ENCODE results near the gene NIPBL.
"Not testable (repeated sequence)": the region's sequence is repeated elsewhere in the genome, so short reads cannot be mapped to it uniquely, and the experiment has no call there.

The NIPBL gene

DNA sequence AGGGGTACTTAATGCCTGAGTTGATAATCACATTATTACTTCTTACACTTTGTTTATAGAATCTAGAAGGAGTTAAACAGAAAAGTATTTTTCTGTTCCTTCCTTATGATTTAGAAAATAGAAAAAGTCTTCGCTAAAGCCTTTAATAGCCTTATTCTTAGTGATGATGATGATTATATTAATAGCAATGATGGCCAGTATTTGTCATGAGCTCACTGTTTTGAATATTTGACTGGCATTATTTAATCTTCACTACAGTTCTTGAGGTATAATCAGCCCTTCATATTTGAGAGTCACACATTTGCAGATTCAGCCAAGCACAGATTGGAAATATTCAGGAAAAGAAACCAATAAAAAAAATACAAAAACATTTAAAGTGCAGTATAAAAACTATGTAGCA, 23.3 kb downstream of the NIPBL start:
- Histone ChIP-seq H3K4me2 (ENCODE audit: low read length) (no peak overlapping the region), H3K4me3 (ENCODE audit: low read depth, low read length) (no peak overlapping the region), H2AFZ (no peak overlapping the region), H3K79me2 (peaks cover 71% of the 10 kb centered on the region), H3K36me3 (ENCODE audit: control insufficient read depth, insufficient read depth, low read length) (no peaks in the 10 kb centered on the region), H3K9ac (no peak overlapping the region), H3K4me1 (peaks cover 8% of the 10 kb centered on the region), H3K9me3 (ENCODE audit: control insufficient read depth, low read length) (no peaks in the 10 kb centered on the region), H3K27me3 (ENCODE audit: control insufficient read depth, insufficient read depth, low read length) (no peaks in the 10 kb centered on the region), H3K27ac (no peak overlapping the region)
- no peak for TF ChIP-seq CTCF (IDR thresholded peaks at IDR 0.05)

GRCh38 chr5:36900283-36900682, 23.7 kb downstream of the NIPBL start:
- Histone ChIP-seq H3K4me1 (peaks cover 8% of the 10 kb centered on the region), H3K79me2 (peaks cover 72% of the 10 kb centered on the region), H3K9ac (no peak overlapping the region), H3K36me3 (ENCODE audit: control insufficient read depth, insufficient read depth, low read length) (no peaks in the 10 kb centered on the region), H3K4me3 (ENCODE audit: low read depth, low read length) (no peak overlapping the region), H3K4me2 (ENCODE audit: low read length) (no peak overlapping the region), H3K27me3 (ENCODE audit: control insufficient read depth, insufficient read depth, low read length) (no peaks in the 10 kb centered on the region), H2AFZ (no peak overlapping the region), H3K27ac (no peak overlapping the region), H3K9me3 (ENCODE audit: control insufficient read depth, low read length) (no peaks in the 10 kb centered on the region)
- TF ChIP-seq CTCF (IDR thresholded peaks at IDR 0.05) = no peak

DNA sequence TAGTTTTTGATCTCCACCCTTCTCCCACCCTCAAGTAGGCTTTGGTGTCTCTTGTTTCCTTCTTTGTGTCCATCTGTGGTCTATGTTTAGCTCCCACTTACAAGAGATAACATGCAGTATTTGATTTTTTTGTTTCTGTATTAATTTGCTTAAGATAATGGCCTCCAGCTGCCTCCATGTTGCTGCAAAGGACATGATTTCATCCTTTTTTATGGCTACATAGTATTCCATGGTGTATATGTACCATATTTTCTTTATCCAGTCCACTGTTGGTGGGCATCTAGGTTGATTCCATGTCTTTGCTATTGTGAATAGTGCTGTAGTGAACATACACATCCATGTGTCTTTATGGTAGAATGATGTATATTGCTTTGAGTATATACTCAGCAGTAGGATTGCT, 24.5 kb downstream of the NIPBL start:
- not testable (repeated sequence) for H3K4me1 ChIP-seq; H3K4me3 ChIP-seq (ENCODE audit: low read depth, low read length); H3K9ac ChIP-seq; H3K27me3 ChIP-seq (ENCODE audit: control insufficient read depth, insufficient read depth, low read length); H3K9me3 ChIP-seq (ENCODE audit: control insufficient read depth, low read length); H3K4me2 ChIP-seq (ENCODE audit: low read length); H2AFZ ChIP-seq; H3K36me3 ChIP-seq (ENCODE audit: control insufficient read depth, insufficient read depth, low read length); H3K27ac ChIP-seq
- peaks cover 65% of the 10 kb centered on the region for H3K79me2 ChIP-seq

DNA sequence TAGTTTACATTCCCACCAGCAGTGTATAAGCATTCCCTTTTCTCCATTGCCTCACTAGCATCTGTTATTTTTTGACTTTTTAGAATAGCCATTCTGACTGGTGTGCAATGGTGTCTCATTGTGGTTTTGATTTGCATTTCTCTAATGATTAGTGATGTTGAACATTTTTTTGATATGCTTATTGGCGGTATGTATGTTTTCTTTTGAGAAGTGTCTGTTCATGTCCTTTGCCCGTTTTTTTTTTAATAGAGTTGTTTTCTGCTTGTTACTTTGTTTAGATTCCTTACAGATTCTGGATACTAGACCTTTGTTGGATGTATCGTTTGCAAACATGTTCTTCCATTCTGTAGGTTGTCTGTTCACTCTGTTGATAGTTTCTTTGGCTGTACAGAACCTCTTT, 25.3 kb downstream of the NIPBL start:
- Histone ChIP-seq H3K4me3 (ENCODE audit: low read depth, low read length) (no peak overlapping the region), H3K4me1 (peaks cover 10% of the 10 kb centered on the region), H3K79me2 (peaks cover 61% of the 10 kb centered on the region)

DNA sequence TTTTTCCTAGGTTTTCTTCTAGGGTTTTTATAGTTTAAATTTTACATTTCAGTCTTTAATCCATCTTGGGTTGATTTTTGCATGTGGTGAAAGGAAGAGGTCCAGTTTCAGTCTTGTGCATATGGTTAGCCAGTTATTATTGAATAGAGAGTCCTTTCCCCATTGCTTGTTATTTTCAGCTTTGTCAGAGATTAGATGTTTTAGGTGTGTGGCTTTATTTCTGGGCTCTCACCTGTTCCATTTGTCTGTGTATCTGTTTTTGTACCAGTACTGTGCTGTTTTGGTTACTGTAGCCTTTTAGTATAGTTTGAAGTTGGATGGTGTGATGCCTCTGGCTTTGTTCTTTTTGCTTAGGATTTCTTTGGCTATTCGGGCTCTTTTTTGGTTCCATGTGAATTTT, 25.8 kb downstream of the NIPBL start:
- Histone ChIP-seq H3K4me3 (ENCODE audit: low read depth, low read length) (no peak overlapping the region), H3K9me3 (ENCODE audit: control insufficient read depth, low read length) (no peaks in the 10 kb centered on the region), H3K79me2 (peaks cover 59% of the 10 kb centered on the region), H3K4me1 (peaks cover 8% of the 10 kb centered on the region), H3K27ac (no peak overlapping the region), H3K27me3 (ENCODE audit: control insufficient read depth, insufficient read depth, low read length) (no peaks in the 10 kb centered on the region), H3K36me3 (ENCODE audit: control insufficient read depth, insufficient read depth, low read length) (no peaks in the 10 kb centered on the region), H3K9ac (no peak overlapping the region), H2AFZ (no peak overlapping the region), H3K4me2 (ENCODE audit: low read length) (no peak overlapping the region)
- no peak for TF ChIP-seq CTCF (IDR thresholded peaks at IDR 0.05)

More for the DNA sequence above, 25.3 kb downstream of the NIPBL start:
- Histone ChIP-seq H3K4me2 (ENCODE audit: low read length) (no peak overlapping the region), H3K9me3 (ENCODE audit: control insufficient read depth, low read length) (no peaks in the 10 kb centered on the region), H3K27ac (no peak overlapping the region), H2AFZ (no peak overlapping the region), H3K36me3 (ENCODE audit: control insufficient read depth, insufficient read depth, low read length) (no peaks in the 10 kb centered on the region), H3K9ac (no peak overlapping the region), H3K27me3 (ENCODE audit: control insufficient read depth, insufficient read depth, low read length) (no peaks in the 10 kb centered on the region)
- TF ChIP-seq CTCF (IDR thresholded peaks at IDR 0.05) = no peak

All from parathyroid adenoma (tissue), 2 donors.